DOHH2 (cell line): ENCODE results near the gene NPAS3.

Source experiments
- EZH2phosphoT487 ChIP-seq: fragments of 200-600 bp; sonication (generic); IDR thresholded peaks from 2 replicates; pipeline ENCODE4 v1.6.1; 2017; ENCODE audit warnings: borderline replicate concordance, mild to moderate bottlenecking, antibody characterized with exemption, low read length, moderate library complexity, mixed read lengths
- TF ChIP-seq, protein P1 (sequence below): fragments of 200-600 bp; sonication (generic); IDR thresholded peaks from one replicate; pipeline ENCODE4 v1.5.1; 2014; ENCODE audit warnings: antibody characterized with exemption, mild to moderate bottlenecking, low read depth, low read length; ENCODE audit not compliant: poor library complexity, severe bottlenecking

DNA sequence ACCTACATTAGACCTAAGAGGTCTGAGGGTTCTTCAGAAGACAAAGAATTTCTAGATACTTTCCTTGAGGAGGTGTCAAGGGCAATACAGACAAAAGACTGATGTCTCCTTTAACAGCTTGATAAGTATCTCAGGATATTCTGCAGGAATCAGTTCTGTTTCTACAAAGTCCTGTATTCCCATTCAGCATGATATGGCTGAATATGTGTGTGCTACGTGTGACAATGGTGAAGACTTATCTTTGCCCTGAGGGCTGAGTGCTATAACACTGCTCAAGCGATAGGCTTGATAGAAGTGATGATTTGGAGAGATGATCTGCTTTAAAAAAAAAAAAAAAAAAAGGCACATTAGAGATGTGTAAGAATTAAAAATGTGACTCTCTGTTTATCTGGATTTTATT lies 582.5 kb downstream of the NPAS3 start:
- TF ChIP-seq, protein P1, sequence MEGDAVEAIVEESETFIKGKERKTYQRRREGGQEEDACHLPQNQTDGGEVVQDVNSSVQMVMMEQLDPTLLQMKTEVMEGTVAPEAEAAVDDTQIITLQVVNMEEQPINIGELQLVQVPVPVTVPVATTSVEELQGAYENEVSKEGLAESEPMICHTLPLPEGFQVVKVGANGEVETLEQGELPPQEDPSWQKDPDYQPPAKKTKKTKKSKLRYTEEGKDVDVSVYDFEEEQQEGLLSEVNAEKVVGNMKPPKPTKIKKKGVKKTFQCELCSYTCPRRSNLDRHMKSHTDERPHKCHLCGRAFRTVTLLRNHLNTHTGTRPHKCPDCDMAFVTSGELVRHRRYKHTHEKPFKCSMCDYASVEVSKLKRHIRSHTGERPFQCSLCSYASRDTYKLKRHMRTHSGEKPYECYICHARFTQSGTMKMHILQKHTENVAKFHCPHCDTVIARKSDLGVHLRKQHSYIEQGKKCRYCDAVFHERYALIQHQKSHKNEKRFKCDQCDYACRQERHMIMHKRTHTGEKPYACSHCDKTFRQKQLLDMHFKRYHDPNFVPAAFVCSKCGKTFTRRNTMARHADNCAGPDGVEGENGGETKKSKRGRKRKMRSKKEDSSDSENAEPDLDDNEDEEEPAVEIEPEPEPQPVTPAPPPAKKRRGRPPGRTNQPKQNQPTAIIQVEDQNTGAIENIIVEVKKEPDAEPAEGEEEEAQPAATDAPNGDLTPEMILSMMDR: no peak
- TF ChIP-seq EZH2phosphoT487: no peak
